Endothelial cell of umbilical vein (primary cell): Measurements from ENCODE around the gene TNIK. TPM values are rescaled to one million over a fixed set of nuclear protein-coding genes. Genes with fewer than 3 reads are reported as not detected.

Experiments used
- BruUV-seq: library from RNA; stranded (reverse); fragments of 400-500 nt; replicated peaks from 2 replicates; lab custom pipeline; 2021; lab: Mats Ljungman, UMichigan
- CTCF ChIA-PET: fragments of 300-600, 350-600 bp; sonication (Branson Sonifier 250); formaldehyde crosslinking; loops from one replicate; lab custom pipeline; 2021; ENCODE audit warnings: antibody characterized with exemption, inconsistent platforms; lab: Charles Lee
- POLR2A ChIA-PET: fragments of 300-600, 350-600 bp; sonication (Branson Sonifier 250); formaldehyde crosslinking; loops from one replicate; lab custom pipeline; 2021; ENCODE audit warnings: antibody characterized with exemption, inconsistent platforms; lab: Charles Lee
- DNase-seq: peaks from one replicate; pipeline ENCODE4 v3.0.0-alpha.2; 2011; ENCODE audit warnings: low read depth, low spot score
- FAIRE-seq: peaks from 2 replicates; lab custom pipeline; 2011; peaks lifted over from hg19 to GRCh38; lab: Jason Lieb, UNC
- H2AFZ ChIP-seq: 2 replicates; pipeline ENCODE4 v1.6.0; 2012; ENCODE audit warnings: low read depth, low read length, control low read depth, inconsistent platforms
- H3K27ac ChIP-seq: 2 replicates; pipeline ENCODE4 v1.5.1; 2011; ENCODE audit warnings: low read depth, mild to moderate bottlenecking, control low read depth, low read length, moderate library complexity; ENCODE audit not compliant: insufficient read depth
- H3K27me3 ChIP-seq, 2 experiments: 2 replicates each; pipeline versions ENCODE4 v1.6.0 to v1.6.1; 2011; ENCODE audit warnings: low read length in 2 of 2, mixed read lengths in 1 of 2; ENCODE audit not compliant: control insufficient read depth in 2 of 2, insufficient read depth in 2 of 2
- H3K36me3 ChIP-seq, 2 experiments: 2 replicates in 1 of 2; 3 replicates in 1 of 2; pipeline ENCODE4 v1.5.1; 2011; ENCODE audit warnings: low read length in 2 of 2, mild to moderate bottlenecking in 1 of 2, moderate library complexity in 1 of 2; ENCODE audit not compliant: control insufficient read depth in 2 of 2, insufficient read depth in 2 of 2; ENCODE audit errors: extremely low read depth in 1 of 2
- H3K4me1 ChIP-seq: 3 replicates; pipeline ENCODE4 v1.5.1; 2011; ENCODE audit warnings: mild to moderate bottlenecking, low read length; ENCODE audit not compliant: control insufficient read depth, insufficient read depth; ENCODE audit errors: extremely low read depth
- H3K4me2 ChIP-seq: 2 replicates; pipeline ENCODE4 v1.6.1; 2011; ENCODE audit warnings: low read length, control low read depth, mixed read lengths; ENCODE audit not compliant: insufficient read depth
- H3K4me3 ChIP-seq, 3 experiments: fragments of 200-600 bp in 1 of 3; sonication (generic), shearing (Covaris generic) in 1 of 3; replicated peaks in 1 of 3; 2 replicates each; pipeline ENCODE4 v1.5.1; 2011 to 2016; ENCODE audit warnings: control low read depth in 3 of 3, low read length in 3 of 3, mild to moderate bottlenecking in 2 of 3, inconsistent platforms in 1 of 3, low read depth in 1 of 3, moderate library complexity in 1 of 3; ENCODE audit not compliant: insufficient read depth in 1 of 3
- H3K79me2 ChIP-seq: 2 replicates; pipeline ENCODE4 v1.6.0; 2012; ENCODE audit warnings: low read length, inconsistent platforms; ENCODE audit not compliant: control insufficient read depth, insufficient read depth
- H3K9ac ChIP-seq: replicated peaks from 2 replicates; pipeline ENCODE3; 2011; ENCODE audit warnings: low read length, control low read depth; ENCODE audit not compliant: insufficient read depth; ENCODE audit errors: extremely low read depth
- H3K9me1 ChIP-seq: replicated peaks from 3 replicates; pipeline ENCODE4 v1.6.0; 2011; ENCODE audit warnings: mild to moderate bottlenecking, low read length; ENCODE audit not compliant: control insufficient read depth, insufficient read depth; ENCODE audit errors: extremely low read depth
- H3K9me3 ChIP-seq: replicated peaks from 2 replicates; pipeline ENCODE4 v1.5.1; 2012; ENCODE audit warnings: low read length, inconsistent platforms; ENCODE audit not compliant: control insufficient read depth, insufficient read depth
- H4K20me1 ChIP-seq: replicated peaks from 2 replicates; pipeline ENCODE3; 2011; ENCODE audit warnings: mild to moderate bottlenecking, low read length; ENCODE audit not compliant: control insufficient read depth, insufficient read depth; ENCODE audit errors: extremely low read depth
- CTCF ChIP-seq, 2 donors: IDR thresholded peaks; 1 replicate in 1 of 2; 2 replicates in 1 of 2; pipeline ENCODE4 v1.5.1; 2011; ENCODE audit warnings: low read length in 2 of 2, mild to moderate bottlenecking in 2 of 2, moderate library complexity in 2 of 2, control low read depth in 1 of 2, inconsistent platforms in 1 of 2, low read depth in 1 of 2; ENCODE audit not compliant: insufficient read depth in 1 of 2; ENCODE audit errors: extremely low read depth in 1 of 2
- EZH2 ChIP-seq: IDR thresholded peaks from 2 replicates; pipeline ENCODE4 v1.6.1; 2012; ENCODE audit warnings: borderline replicate concordance, low read depth, mild to moderate bottlenecking, moderate library complexity, low read length, inconsistent platforms; ENCODE audit not compliant: severe bottlenecking
- FOS ChIP-seq: IDR thresholded peaks from 2 replicates; pipeline ENCODE4 v1.6.1; 2011; ENCODE audit warnings: mild to moderate bottlenecking, low read length, moderate library complexity, borderline replicate concordance; ENCODE audit not compliant: insufficient read depth
- GATA2 ChIP-seq: IDR thresholded peaks from 2 replicates; pipeline ENCODE4 v1.7.0; 2011; ENCODE audit warnings: low read depth, mild to moderate bottlenecking, moderate library complexity, mixed read lengths, low read length; ENCODE audit not compliant: insufficient read length, insufficient read depth
- JUN ChIP-seq: IDR thresholded peaks from 2 replicates; pipeline ENCODE4 v1.6.1; 2011; ENCODE audit warnings: borderline replicate concordance, low read depth; ENCODE audit not compliant: insufficient read length, insufficient read depth
- MAX ChIP-seq: IDR thresholded peaks from 2 replicates; pipeline ENCODE4 v1.6.1; 2011; ENCODE audit not compliant: insufficient read depth, insufficient read length
- MYC ChIP-seq: IDR thresholded peaks from one replicate; pipeline ENCODE4 v1.6.1; 2011; ENCODE audit warnings: mild to moderate bottlenecking, low read depth, low read length
- POLR2A ChIP-seq: IDR thresholded peaks from 2 replicates; pipeline ENCODE4 v1.6.1; 2012; ENCODE audit warnings: low read depth, mild to moderate bottlenecking, control low read depth, low read length
- POLR2AphosphoS5 ChIP-seq: IDR thresholded peaks from 2 replicates; pipeline ENCODE4 v1.6.1; 2012; ENCODE audit warnings: low read depth, mild to moderate bottlenecking, control low read depth, low read length, moderate library complexity; ENCODE audit not compliant: insufficient read depth
- dilution Hi-C: fragments of 300-500 bp; cut with MboI; formaldehyde crosslinking; loops from one replicate; pipeline ENCODE4 v1.15.0; 2019; ENCODE audit warnings: low sequenced_read_pairs; ENCODE audit not compliant: extremely low pct_ligation_motif_present
- intact Hi-C: fragments of 100-400 bp; cut with micrococcal nuclease; formaldehyde crosslinking; loops from one replicate; pipeline ENCODE4 v1.10.0; 2022
- polyA plus RNA-seq, 4 experiments: library from polyadenylated mRNA; depleted of rRNA in 3 of 4; stranded (reverse) in 3 of 4; unstranded in 1 of 4; fragments of >200 nt; gene quantifications; 2 replicates each; pipeline versions ENCODE4 v1.2.1 to v1.2.3, GENCODE V29; 2011 to 2012; ENCODE audit warnings: missing spikeins in 1 of 4
- total RNA-seq: library from RNA; stranded (reverse); gene quantifications from 2 replicates; pipeline ENCODE4 v1.2.3, GENCODE V29; 2021

Gene TNIK
- total and polyA plus RNA-seq, 2 donors (not counting 3 experiments of a cell fraction or from before 2014, with no cell fraction given), result 10.9 to 39.7 TPM

- no peak for FAIRE-seq
- Histone ChIP-seq H3K4me1 (no peaks in the 10 kb centered on the region), H3K9ac (no peak overlapping the region), H3K27me3 (no peaks in the 10 kb centered on the region), H2AFZ (no peak overlapping the region), H3K9me3 (no peaks in the 10 kb centered on the region), H3K27ac (no peak overlapping the region), H4K20me1 (no peaks in the 10 kb centered on the region), H3K4me3 (no peak overlapping the region), H3K9me1 (no peaks in the 10 kb centered on the region), H3K4me2 (no peak overlapping the region), H3K36me3 (peaks cover 4 to 8% of the 10 kb centered on the region in 2 experiments), H3K79me2 (no peaks in the 10 kb centered on the region)
- CTCF ChIA-PET, result no interaction called here
- intact Hi-C loops (no loop called here), dilution Hi-C loops (no loop called here)
- TF ChIP-seq FOS, result no peak
- TF ChIP-seq GATA2, result no peak
- no peak for TF ChIP-seq JUN
- TF ChIP-seq POLR2AphosphoS5, result no peak
- POLR2A ChIA-PET, result no interaction called here
- no TSS peak for BruUV-seq
- DNase-seq, result no peak
Observed at GRCh38 chr3:171066206-171066605, 394.0 kb downstream of the TNIK start.

GRCh38 chr3:171065732-171066131 lies 394.5 kb downstream of the TNIK start:
- no peak for TF ChIP-seq GATA2
- TF ChIP-seq CTCF (IDR thresholded peaks at IDR 0.05; ENCODE audit: extremely low read depth in 1 of 2, insufficient read depth in 1 of 2, low read depth in 1 of 2, low read length in 2 of 2), result no peak
- TF ChIP-seq POLR2AphosphoS5, result no peak
- TF ChIP-seq FOS, result no peak
- no peak for TF ChIP-seq MAX
- TF ChIP-seq MYC, result no peak
- no peak for TF ChIP-seq POLR2A
- TF ChIP-seq JUN, result no peak
- TF ChIP-seq EZH2, result no peak
- no peak for FAIRE-seq
- H3K9ac ChIP-seq, result no peak overlapping the region
- no peak overlapping the region for H3K4me2 ChIP-seq
- no peaks in the 10 kb centered on the region for H3K79me2 ChIP-seq
- H3K36me3 ChIP-seq, result peaks cover 4 to 8% of the 10 kb centered on the region in 2 experiments
- CTCF ChIA-PET, result no interaction called here
- no peaks in the 10 kb centered on the region for H3K9me3 ChIP-seq
- intact Hi-C loops (no loop called here), dilution Hi-C loops (no loop called here)
- H3K27me3 ChIP-seq, result no peaks in the 10 kb centered on the region
- H2AFZ ChIP-seq, result no peak overlapping the region
- no peak for DNase-seq
- POLR2A ChIA-PET, result no interaction called here
- H3K4me3 ChIP-seq, result no peak overlapping the region
- H4K20me1 ChIP-seq, result no peaks in the 10 kb centered on the region
- no TSS peak for BruUV-seq
- no peak overlapping the region for H3K27ac ChIP-seq
- H3K4me1 ChIP-seq, result no peaks in the 10 kb centered on the region
- H3K9me1 ChIP-seq, result no peaks in the 10 kb centered on the region
